NCI-H2196 treated with DMSO at 0.1 percent for 48 hours (cell line): ENCODE results near the gene MARCHF10.
A peak's percentile ranks its signal among the peaks of the same experiment; 100 is the strongest.
"Not testable (repeated sequence)": the region's sequence is repeated elsewhere in the genome, so short reads cannot be mapped to it uniquely, and the experiment has no call there.

Experiments used
- DNase-seq: peaks from one replicate; lab custom pipeline; 2025; ENCODE audit not compliant: unreplicated experiment; lab: John Stamatoyannopoulos, UW

MARCHF10 gene

DNA sequence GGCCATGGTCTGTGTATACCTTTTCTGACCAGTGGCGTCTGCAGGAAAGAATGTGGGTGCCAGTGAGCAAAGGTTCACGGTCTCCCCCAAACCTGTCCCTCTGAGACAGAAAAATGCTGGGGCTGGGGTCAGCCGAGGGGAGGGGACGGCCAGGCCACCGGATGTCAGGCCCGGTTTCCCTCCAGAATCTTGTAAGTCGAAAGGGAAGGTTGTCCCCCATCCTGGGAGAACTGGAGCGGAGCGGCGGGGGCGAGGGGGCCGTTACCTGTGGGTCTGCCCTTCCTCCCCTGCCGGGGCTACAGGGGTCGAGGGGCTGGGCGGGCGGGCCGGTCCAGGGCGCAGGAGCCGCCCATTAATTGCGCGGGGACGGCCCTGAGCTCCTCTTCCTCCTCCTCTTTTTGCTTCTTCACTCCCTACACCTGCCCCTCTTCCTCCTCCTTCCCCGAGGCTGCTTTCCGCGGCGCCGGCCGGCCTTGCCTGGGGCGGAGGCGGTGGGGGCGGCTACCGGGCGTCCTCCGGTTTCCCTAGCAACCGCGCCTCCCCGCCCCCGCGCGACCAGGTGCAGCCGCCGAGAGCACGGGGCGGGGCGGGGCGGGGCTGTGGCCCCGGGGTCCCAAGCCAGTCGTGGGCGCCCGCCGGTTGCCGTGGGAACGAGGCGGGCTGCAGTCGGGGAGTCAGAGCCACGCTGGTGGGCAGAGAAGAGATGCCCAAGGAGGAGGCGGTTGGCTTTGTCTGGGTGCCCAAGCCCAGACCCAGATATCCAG, at the start of gene MARCHF10:
MARCHF10 (minus strand) TSS at position 503 of the 764 bp plus-strand sequence. CDS start 6,579 bp downstream, outside the sequence.
- peak; percentile 72 for DNase-seq

DNA sequence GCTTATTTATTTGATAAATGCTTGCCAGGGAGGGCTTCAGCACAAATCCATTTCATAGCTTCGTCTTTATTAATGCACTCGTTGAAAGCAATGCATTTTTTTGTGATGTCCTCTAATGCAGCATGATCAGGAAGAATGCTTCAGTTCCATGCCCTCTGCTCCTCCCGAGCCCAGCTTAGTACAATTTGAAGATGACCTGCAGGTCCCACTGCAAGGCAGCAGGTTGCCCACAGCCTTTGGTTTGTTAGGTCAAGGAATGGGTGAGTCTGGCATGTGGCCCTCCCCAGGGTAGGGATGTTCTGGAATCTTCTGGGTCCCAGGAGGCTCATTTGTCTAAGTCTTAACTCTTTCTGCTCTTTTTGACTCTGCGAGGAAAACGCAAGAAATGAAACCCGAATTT, 49.4 kb upstream of the MARCHF10 start:
- no peak for DNase-seq

DNA sequence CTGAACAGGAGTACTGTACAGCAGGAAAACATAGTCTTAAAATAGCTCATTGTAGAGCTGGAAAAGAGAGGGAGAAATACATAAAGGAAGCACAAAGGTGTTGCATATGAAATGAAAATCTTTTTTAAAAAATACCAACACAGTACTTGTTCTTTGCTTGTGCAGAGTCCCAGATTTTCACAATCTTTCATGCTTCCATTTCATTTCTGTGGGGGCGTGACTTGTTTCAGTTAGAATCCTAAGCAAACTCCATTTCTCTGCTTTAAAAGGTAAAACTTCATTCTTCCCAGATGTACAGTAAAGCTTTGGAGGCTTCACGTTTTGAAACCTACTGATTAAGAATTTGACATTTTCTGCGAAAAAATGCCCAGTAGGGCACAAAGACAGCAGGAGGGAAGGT, 48.5 kb upstream of the MARCHF10 start:
- DNase-seq: no peak

GRCh38 chr17:62855156-62855555, 47.0 kb upstream of the MARCHF10 start:
- no peak for DNase-seq

GRCh38 chr17:62854098-62854680, 46.1 kb upstream of the MARCHF10 start:
- no peak for DNase-seq

DNA sequence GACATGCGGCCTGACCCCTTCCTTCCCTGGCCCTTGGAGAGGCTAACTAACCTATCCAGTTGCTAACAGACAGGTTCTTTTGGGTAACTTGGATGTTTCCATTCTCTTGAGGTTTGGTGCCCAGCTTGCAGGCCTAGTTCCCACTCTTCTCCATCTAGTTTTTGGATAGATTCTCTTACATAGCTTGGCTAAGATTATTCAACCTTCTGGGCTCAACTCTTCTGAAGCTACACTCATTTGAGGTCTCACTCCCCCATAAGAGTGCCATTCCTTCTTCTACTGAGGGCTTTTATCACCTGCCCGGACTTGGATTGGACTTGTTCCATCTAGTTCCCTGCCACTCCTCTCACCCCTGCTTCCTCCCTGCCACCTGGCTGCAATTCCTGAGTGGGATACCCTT, 44.1 kb upstream of the MARCHF10 start:
- no peak for DNase-seq

- DNase-seq: not testable (repeated sequence)
These were observed 41.7 kb upstream of the MARCHF10 start for GRCh38 chr17:62849591-62850415.

DNA sequence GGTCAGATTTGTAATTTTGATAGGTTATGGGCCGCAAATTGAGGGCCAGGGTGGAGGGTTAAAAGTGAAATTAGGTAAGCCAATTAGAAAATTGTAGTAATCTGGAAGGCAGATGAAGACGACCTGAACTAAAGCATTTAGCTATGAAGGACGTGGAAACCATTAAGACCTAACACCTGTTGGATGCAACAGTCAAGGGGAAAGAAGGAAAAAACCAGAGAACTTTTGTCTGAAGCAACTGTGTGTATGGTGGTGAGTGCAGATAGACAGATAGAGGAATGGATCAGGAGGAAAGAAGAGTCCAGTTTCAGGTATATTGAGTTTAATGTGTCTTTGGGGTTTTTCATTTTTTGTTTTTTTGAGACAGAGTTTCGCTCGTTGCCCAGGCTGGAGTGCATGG, 40.2 kb upstream of the MARCHF10 start:
- no peak for DNase-seq

DNA sequence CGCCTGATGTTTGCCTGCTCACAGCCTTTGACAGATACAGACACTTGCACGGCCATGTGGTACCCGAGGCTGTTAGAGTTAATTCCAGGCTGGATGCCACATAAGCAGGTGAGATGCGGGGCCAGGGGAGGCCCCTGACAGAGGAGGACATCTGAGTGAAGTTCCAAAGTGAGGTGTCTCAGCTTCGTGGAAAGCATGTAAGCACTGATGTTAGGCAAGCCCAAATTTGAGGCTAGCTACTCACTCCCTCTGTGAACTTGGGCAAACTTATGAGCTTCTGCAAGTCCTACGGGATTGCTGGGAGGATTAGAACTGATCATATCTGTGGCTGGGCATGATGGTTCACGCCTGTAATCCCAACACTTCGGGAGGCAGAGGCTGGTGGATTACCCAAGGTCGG, 39.3 kb upstream of the MARCHF10 start:
- DNase-seq: no peak

GRCh38 chr17:62840871-62841270, 32.8 kb upstream of the MARCHF10 start:
- DNase-seq: no peak

- DNase-seq: not testable (repeated sequence)
These were observed 25.7 kb upstream of the MARCHF10 start for GRCh38 chr17:62833816-62834215.

DNA sequence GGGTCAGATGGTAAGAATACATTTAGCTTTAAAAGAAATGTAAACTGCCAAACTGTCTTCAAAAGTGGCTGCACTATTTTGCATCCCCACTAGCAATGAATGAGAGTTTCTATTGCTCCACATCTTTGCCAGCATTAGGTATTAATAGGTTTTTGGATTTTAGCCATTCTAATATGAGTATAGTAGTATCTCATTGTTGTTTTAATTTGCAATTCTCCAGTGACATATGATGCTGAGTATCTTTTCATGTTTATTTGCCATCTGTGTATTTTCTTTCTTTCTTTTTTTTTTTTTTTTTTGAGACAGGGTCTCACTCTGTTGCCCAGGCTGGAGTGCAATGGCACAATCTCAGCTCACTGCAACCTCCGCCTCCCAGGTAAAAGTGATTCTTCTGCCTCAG, 24.3 kb upstream of the MARCHF10 start:
- no peak for DNase-seq

DNA sequence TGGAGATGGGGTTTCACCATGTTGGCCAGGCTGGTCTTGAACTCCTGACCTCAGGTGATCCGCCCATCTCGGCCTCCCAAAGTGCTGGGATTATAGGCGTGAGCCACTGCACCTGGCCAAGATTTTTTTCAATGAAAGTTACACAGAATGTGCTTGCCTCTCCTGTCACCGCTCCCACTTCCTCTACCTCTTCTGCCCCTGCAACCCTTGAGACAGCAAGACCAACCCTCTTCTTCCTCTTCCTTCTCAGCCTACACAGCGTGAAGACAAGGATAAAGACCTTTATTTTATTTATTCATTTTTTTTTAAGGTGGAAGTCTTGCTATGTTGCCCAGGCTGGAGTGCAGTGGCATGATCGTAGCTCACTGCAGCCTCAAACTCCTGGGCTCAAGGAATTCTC, 23.0 kb upstream of the MARCHF10 start:
- DNase-seq: not testable (repeated sequence)

- no peak for DNase-seq
These were observed 19.8 kb upstream of the MARCHF10 start for GRCh38 chr17:62827746-62828485.

DNA sequence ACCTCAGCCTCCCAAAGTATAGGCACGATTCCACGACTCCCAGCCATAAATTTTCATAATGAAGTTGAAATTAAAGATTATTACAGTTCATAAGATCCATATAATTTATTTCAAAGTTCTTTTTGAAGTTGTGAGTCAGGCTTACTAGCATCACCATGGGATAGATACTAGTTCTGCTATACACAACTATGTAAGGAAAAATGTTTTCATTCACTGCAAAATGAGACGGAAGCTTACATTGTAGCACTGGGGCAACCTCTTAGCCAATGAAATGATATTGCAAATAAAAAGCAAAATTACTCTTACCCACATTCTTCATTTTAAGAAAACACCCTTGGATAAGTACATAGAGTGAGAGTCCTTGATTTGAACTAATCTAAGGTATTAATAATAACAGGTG, 18.8 kb upstream of the MARCHF10 start:
- no peak for DNase-seq

GRCh38 chr17:62825182-62825581, 17.1 kb upstream of the MARCHF10 start:
- DNase-seq: no peak

DNA sequence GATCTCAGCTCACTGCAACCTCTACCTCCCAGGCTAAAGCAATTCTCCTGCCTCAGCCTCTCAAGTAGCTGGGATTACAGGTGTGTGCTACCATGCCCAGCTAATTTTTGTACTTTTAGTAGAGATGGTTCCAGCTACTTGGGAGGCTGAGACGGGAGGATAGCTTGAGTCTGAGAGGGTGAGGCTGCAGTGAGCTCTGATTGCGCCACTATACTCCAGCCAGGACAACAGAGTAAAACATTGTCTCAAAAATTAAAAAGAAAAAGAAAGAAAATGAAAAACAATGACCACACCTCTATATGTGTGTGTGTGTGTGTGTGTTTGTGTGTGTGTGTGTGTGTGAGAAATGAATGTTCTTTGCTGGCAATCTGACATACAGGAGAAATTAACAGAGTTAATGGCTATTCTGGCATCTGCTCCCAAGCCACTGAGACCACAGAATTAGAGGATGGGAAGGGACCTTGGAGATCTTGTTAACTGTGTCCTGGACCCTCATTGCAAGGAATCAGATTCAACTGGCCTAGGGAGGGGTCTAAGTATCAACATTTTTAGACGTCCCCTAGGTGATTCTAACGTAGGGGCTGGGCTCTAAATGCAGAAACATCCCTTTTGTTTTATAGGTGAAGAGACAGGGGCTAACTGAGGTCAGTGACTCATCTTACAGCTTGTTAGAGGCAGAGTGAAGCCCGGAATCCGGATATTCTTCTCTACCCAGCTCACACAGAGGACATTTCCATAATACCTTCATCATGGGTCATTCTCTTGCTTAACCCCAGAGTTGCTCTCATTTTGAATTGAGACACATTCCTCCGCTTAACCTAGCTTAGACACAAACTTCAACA, 16.4 kb upstream of the MARCHF10 start:
- DNase-seq: no peak

DNA sequence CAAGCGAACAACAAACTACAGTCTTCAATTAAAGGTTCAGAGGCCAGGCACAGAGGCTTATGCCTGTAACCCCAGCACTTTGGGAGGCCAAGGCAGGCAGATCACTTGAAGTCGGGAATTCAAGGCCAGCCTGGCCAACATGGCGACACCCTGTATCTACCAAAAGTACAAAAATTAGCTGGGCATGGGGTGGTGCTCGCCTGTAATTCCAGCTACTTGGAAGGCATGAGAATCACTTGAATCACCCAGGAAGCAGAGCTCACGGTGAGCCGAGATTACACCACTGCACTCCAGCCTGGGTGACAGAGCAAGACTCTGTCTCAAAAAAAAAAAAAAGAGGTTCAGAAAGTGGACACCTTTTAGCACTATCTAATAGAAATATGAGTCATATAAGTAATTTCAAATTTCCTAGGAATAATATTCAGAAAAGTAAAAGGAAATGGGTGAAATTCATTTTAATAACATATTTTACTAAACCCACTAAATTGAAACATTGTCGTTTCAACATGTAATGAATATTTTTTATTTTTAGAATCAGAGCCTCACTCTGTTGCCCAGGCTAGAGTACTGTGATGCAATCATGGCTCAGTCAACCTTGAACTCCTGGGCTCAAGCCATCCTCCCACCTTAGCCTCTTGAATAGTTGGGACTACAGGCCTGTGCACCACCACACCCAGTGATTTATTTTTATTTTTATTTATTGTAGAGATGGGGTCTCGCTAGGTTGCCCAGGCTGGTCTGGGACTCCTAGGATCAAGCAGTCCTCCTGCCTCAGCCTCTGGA, 15.2 kb upstream of the MARCHF10 start:
- DNase-seq: no peak

DNA sequence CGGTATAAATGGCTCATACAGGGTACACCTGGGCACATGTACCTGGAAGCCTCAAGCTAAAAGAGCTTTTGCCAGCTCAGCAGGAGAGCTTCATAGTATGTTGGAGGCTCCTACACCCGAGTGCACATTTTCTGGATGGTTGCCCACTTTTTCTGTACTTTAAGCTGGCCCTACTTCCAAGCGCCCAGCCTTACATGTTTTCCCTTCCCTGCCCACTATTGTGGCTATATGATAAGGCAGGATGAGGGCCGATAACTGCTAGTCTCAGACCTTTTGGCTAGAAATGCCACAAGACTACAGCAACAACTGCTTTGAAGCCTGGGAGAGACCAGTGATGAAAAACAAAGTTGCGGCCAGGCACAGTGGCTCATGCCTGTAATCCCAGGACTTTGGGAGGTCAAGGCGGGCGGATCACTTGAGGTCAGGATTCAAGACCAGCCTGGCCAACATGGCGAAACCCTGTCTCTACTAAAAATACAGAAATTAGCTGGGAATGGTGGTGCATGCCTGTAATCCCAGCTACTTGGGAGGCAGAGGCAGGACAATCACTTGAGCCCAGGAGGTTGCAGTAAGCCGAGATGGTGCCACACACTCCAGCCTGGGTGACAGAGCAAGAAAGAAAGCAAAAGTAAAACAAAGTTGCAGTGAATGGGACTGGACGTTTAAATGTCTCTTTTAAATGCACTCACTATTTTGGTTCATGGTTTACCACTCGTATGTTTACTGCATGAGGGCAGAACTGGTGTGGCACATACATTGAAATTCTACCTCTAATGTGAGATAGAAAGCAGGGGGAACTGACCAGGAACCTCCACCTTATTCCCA, 14.2 kb upstream of the MARCHF10 start:
- DNase-seq: no peak
